ENCODE results near the gene NUP214.

Gene NUP214

GRCh38 chr9:131177898-131178297 lies 52.5 kb downstream of the NUP214 start:
- Histone ChIP-seq H3K27ac (ENCODE audit: low read depth, low read length) (no peak overlapping the region), H3K27me3 (ENCODE audit: low read length) (no peaks in the 10 kb centered on the region), H2AFZ (ENCODE audit: low read depth, low read length, severe bottlenecking) (no peak overlapping the region), H3F3A (ENCODE audit: insufficient read depth) (0 out of 2 replicates have a peak, but pooled peaks cover 14% of the 10 kb centered on the region), H3K4me2 (ENCODE audit: low read depth, low read length, poor library complexity, severe bottlenecking) (no peak overlapping the region), H3K9me3 (ENCODE audit: insufficient read depth, low read length) (no peaks in the 10 kb centered on the region), H4K20me1 (ENCODE audit: low read depth, low read length) (no peaks in the 10 kb centered on the region), H3K4me3 (ENCODE audit: insufficient read depth, low read length, poor library complexity, severe bottlenecking) (no peak overlapping the region), H3K79me2 (ENCODE audit: insufficient read depth, low read length) (no peaks in the 10 kb centered on the region), H3K9ac (ENCODE audit: low read length) (no peak overlapping the region), H3K9me2 (replicated peaks; ENCODE audit: insufficient read depth, low read length) (no peaks in the 10 kb centered on the region), H3K36me3 (ENCODE audit: low read length) (peaks cover 30% of the 10 kb centered on the region; the same call in 1 of the 2 replicates)
- TF ChIP-seq CTCF (IDR thresholded peaks at IDR 0.05; ENCODE audit: insufficient read depth, low read length, poor library complexity, severe bottlenecking), result no peak
- TF ChIP-seq EZH2phosphoT487 (conservative IDR thresholded peaks at IDR 0.05; ENCODE audit: low read length), result no peak

- Histone ChIP-seq H3K27me3 (ENCODE audit: low read length) (no peaks in the 10 kb centered on the region), H3K9ac (ENCODE audit: low read length) (no peak overlapping the region), H3K27ac (ENCODE audit: low read depth, low read length) (no peak overlapping the region), H2AFZ (ENCODE audit: low read depth, low read length, severe bottlenecking) (no peak overlapping the region), H3K4me3 (ENCODE audit: insufficient read depth, low read length, poor library complexity, severe bottlenecking) (no peak overlapping the region), H3K9me2 (replicated peaks; ENCODE audit: insufficient read depth, low read length) (no peaks in the 10 kb centered on the region), H3K79me2 (ENCODE audit: insufficient read depth, low read length) (no peaks in the 10 kb centered on the region), H3F3A (ENCODE audit: insufficient read depth) (0 out of 2 replicates have a peak, but pooled peaks cover 14% of the 10 kb centered on the region), H3K4me2 (ENCODE audit: low read depth, low read length, poor library complexity, severe bottlenecking) (no peak overlapping the region), H4K20me1 (ENCODE audit: low read depth, low read length) (no peaks in the 10 kb centered on the region), H3K9me3 (ENCODE audit: insufficient read depth, low read length) (no peaks in the 10 kb centered on the region), H3K36me3 (ENCODE audit: low read length) (peaks cover 30% of the 10 kb centered on the region; the same call in 1 of the 2 replicates)
- TF ChIP-seq EZH2phosphoT487 (conservative IDR thresholded peaks at IDR 0.05; ENCODE audit: low read length) (no peak), CTCF (IDR thresholded peaks at IDR 0.05; ENCODE audit: insufficient read depth, low read length, poor library complexity, severe bottlenecking) (peak; percentile 75)
Measured at GRCh38 chr9:131178382-131178781, 53.0 kb downstream of the NUP214 start.

- Histone ChIP-seq H3K79me2 (ENCODE audit: insufficient read depth, low read length) (no peaks in the 10 kb centered on the region), H3K9me3 (ENCODE audit: insufficient read depth, low read length) (no peaks in the 10 kb centered on the region), H4K20me1 (ENCODE audit: low read depth, low read length) (no peaks in the 10 kb centered on the region), H3K9ac (ENCODE audit: low read length) (no peak overlapping the region), H3K4me2 (ENCODE audit: low read depth, low read length, poor library complexity, severe bottlenecking) (no peak overlapping the region), H3F3A (ENCODE audit: insufficient read depth) (0 out of 2 replicates have a peak, but pooled peaks cover 14% of the 10 kb centered on the region), H2AFZ (ENCODE audit: low read depth, low read length, severe bottlenecking) (no peak overlapping the region), H3K36me3 (ENCODE audit: low read length) (peaks cover 30% of the 10 kb centered on the region; the same call in 1 of the 2 replicates), H3K27ac (ENCODE audit: low read depth, low read length) (no peak overlapping the region), H3K4me3 (ENCODE audit: insufficient read depth, low read length, poor library complexity, severe bottlenecking) (no peak overlapping the region), H3K27me3 (ENCODE audit: low read length) (no peaks in the 10 kb centered on the region), H3K9me2 (replicated peaks; ENCODE audit: insufficient read depth, low read length) (no peaks in the 10 kb centered on the region)
- TF ChIP-seq CTCF (IDR thresholded peaks at IDR 0.05; ENCODE audit: insufficient read depth, low read length, poor library complexity, severe bottlenecking) (no peak), EZH2phosphoT487 (conservative IDR thresholded peaks at IDR 0.05; ENCODE audit: low read length) (no peak)
Measured at GRCh38 chr9:131178926-131179325, 53.5 kb downstream of the NUP214 start.

Data from SU-DHL-6 (cell line).